ENCODE measurements around the gene EYA2. TPM values are rescaled to one million over a fixed set of nuclear protein-coding genes. Genes with fewer than 3 reads are reported as not detected.

Gene EYA2
- total and polyA plus RNA-seq, 2 of the 4 experiments (the other 2 are of a cell fraction), result 2.3 to 5.4 TPM

DNA sequence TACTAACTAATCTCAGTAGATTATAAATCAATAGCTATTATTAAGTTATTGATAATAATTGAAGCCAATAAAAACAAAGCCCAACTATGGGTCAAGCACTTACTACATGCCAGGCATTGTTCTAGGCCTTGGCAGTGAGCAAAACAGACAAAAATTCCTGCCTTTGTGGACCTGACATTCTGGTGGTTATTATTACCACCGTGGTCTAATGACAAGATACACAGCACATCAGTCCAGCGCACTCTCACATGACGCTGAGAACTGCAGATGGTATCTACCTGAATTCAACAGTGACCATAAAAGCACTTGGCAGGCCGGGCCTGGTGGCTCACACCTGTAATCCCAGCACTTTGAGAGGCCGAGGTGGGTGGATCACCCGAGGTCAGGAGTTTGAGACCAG, 340.5 kb downstream of the EYA2 start:
- Histone ChIP-seq H3K9me3 (ENCODE audit: control insufficient read depth, insufficient read depth, low read length) (no peaks in the 10 kb centered on the region), H3K4me1 (ENCODE audit: control insufficient read depth, insufficient read depth, low read length) (peaks cover 18% of the 10 kb centered on the region), H4K91ac (ENCODE audit: insufficient read depth, low read depth, low read length) (no peak overlapping the region), H2AK9ac (replicated peaks; ENCODE audit: low read depth, low read length, poor library complexity) (no peak overlapping the region), H3K9ac (ENCODE audit: low read depth, low read length) (no peak overlapping the region), H3K9me1 (ENCODE audit: insufficient read depth, low read length) (peaks cover 26% of the 10 kb centered on the region), H4K20me1 (ENCODE audit: insufficient read depth, low read length) (no peaks in the 10 kb centered on the region), H4K8ac (ENCODE audit: low read depth in 2 of 2, low read length in 2 of 2) (no peak overlapping the region), H2BK15ac (ENCODE audit: low read depth, low read length) (no peak overlapping the region), H2AFZ (replicated peaks; ENCODE audit: low read length, poor library complexity) (no peak overlapping the region), H3K36me3 (ENCODE audit: control insufficient read depth, insufficient read depth, low read length) (peaks cover 36% of the 10 kb centered on the region), H3K4ac (ENCODE audit: low read depth, low read length) (no peak overlapping the region), H2BK20ac (ENCODE audit: low read depth, low read length) (no peak overlapping the region), H4K5ac (ENCODE audit: low read depth, low read length) (no peak overlapping the region), H3K4me3 (ENCODE audit: insufficient read depth, low read depth, low read length) (no peak overlapping the region), H3K79me1 (ENCODE audit: low read depth in 1 of 2, low read length in 2 of 2) (peaks cover 29 to 65% of the 10 kb centered on the region in 2 experiments), H3K27ac (ENCODE audit: insufficient read depth, low read length) (no peak overlapping the region), H3K4me2 (ENCODE audit: low read depth, low read length) (no peak overlapping the region), H3K18ac (ENCODE audit: low read depth, low read length) (no peak overlapping the region), H2AK5ac (ENCODE audit: low read depth, low read length) (no peak overlapping the region), H2BK5ac (ENCODE audit: low read depth, low read length, poor library complexity, severe bottlenecking) (no peak overlapping the region), H3K27me3 (ENCODE audit: control insufficient read depth, insufficient read depth, low read length) (no peaks in the 10 kb centered on the region), H3K14ac (replicated peaks; ENCODE audit: low read depth, low read length) (no peak overlapping the region), H3K23ac (ENCODE audit: low read depth, low read length) (no peak overlapping the region), H2BK120ac (ENCODE audit: low read depth, low read length) (no peak overlapping the region), H3K56ac (ENCODE audit: extremely low read depth, insufficient read depth, low read length) (no peak overlapping the region)
- ATAC-seq (ENCODE audit: low read depth) (no peak), DNase-seq (no peak)
- ChIA-PET CTCF (interaction anchor here (1.4 kb wide), 1 partner anchor 149 kb away, joined by 4 read pairs; no protein-coding TSS in a partner anchor), POLR2A (ENCODE audit: unreplicated experiment) (no interaction called here)
- TF ChIP-seq RAD21 (IDR thresholded peaks at IDR 0.05; ENCODE audit: low read length) (no peak), CEBPB (IDR thresholded peaks at IDR 0.05; ENCODE audit: low read depth, low read length) (no peak), NFE2L2 (IDR thresholded peaks at IDR 0.05; ENCODE audit: low read depth, low read length) (no peak), USF2 (IDR thresholded peaks at IDR 0.05; ENCODE audit: low read depth, low read length) (no peak), MAZ (IDR thresholded peaks at IDR 0.05; ENCODE audit: borderline replicate concordance, low read depth, low read length) (no peak), MXI1 (IDR thresholded peaks at IDR 0.05; ENCODE audit: borderline replicate concordance, low read depth, low read length) (no peak), SMC3 (IDR thresholded peaks at IDR 0.05; ENCODE audit: low read depth, low read length) (no peak), FOS (IDR thresholded peaks at IDR 0.05; ENCODE audit: low read depth, low read length) (no peak), RFX5 (IDR thresholded peaks at IDR 0.05; ENCODE audit: low read depth, low read length) (no peak), ELK1 (IDR thresholded peaks at IDR 0.05; ENCODE audit: borderline replicate concordance, low read depth, low read length) (no peak), BHLHE40 (IDR thresholded peaks at IDR 0.05; ENCODE audit: low read depth, low read length) (no peak), MAFK (IDR thresholded peaks at IDR 0.05; ENCODE audit: low read depth, low read length) (no peak), POLR2A (IDR thresholded peaks at IDR 0.05; ENCODE audit: low read depth, low read length) (no peak), CHD1 (IDR thresholded peaks at IDR 0.05; ENCODE audit: low read depth, low read length) (no peak), RCOR1 (IDR thresholded peaks at IDR 0.05; ENCODE audit: insufficient replicate concordance, low read length) (no peak)
- TF ChIP-seq, protein P1, sequence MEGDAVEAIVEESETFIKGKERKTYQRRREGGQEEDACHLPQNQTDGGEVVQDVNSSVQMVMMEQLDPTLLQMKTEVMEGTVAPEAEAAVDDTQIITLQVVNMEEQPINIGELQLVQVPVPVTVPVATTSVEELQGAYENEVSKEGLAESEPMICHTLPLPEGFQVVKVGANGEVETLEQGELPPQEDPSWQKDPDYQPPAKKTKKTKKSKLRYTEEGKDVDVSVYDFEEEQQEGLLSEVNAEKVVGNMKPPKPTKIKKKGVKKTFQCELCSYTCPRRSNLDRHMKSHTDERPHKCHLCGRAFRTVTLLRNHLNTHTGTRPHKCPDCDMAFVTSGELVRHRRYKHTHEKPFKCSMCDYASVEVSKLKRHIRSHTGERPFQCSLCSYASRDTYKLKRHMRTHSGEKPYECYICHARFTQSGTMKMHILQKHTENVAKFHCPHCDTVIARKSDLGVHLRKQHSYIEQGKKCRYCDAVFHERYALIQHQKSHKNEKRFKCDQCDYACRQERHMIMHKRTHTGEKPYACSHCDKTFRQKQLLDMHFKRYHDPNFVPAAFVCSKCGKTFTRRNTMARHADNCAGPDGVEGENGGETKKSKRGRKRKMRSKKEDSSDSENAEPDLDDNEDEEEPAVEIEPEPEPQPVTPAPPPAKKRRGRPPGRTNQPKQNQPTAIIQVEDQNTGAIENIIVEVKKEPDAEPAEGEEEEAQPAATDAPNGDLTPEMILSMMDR (conservative IDR thresholded peaks at IDR 0.05; ENCODE audit: low read depth, low read length), result no peak
- dilution Hi-C loops (cut with HindIII; ENCODE audit: low sequenced_read_pairs, unreplicated experiment) (no loop called here), in situ Hi-C loops (cut with MboI; ENCODE audit: low sequenced_read_pairs) (no loop called here), intact Hi-C loops (cut with micrococcal nuclease) (no loop called here)
- no TSS peak for BruUV-seq (replicated peaks)
- 86% methylated on average over 4 of the region's 6 CpGs; no CpG with 5 or more reads in 1 of the 2 experiments for WGBS, 2 experiments (ENCODE audit: extremely low coverage in 2 of 2, insufficient read length in 1 of 2)

All from IMR-90 (cell line).